Stimulated activated CD8-positive, alpha-beta memory T cell treated with anti-CD3 and anti-CD28 coated beads, Interleukin-4, amount 100 ng/mL, for 24 hours (primary cell): Measurements from ENCODE around the gene CST11.

Experiments
- DNase-seq: peaks from one replicate; pipeline ENCODE4 v3.0.0-alpha.2; 2020; ENCODE audit warnings: low read depth

The CST11 gene

GRCh38 chr20:23419995-23420901 is 32.4 kb downstream of the CST11 start:
- peak; percentile 34 for DNase-seq

- no peak for DNase-seq
These were observed 33.0 kb downstream of the CST11 start for GRCh38 chr20:23419657-23419994.

DNA sequence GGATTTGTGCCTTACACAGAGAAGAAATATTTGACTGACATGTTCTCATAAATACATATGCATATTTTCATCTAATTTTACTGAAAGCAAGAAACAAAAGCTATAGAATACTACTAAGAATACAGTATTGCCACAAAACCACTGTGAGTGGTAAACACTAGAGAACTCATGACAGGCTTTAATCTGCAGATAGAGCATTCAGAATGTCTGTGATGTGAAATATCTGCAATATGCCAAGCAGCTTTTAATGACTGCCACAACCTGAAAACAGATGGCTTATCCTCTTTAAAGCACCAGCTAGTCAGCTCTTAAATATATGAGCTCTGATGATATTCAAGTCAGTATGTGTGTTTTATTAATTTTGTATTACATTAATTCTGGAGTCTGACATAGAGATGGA is 34.8 kb downstream of the CST11 start:
- DNase-seq: no peak

- DNase-seq: no peak
These were observed 36.6 kb downstream of the CST11 start for GRCh38 chr20:23415959-23416583.

DNA sequence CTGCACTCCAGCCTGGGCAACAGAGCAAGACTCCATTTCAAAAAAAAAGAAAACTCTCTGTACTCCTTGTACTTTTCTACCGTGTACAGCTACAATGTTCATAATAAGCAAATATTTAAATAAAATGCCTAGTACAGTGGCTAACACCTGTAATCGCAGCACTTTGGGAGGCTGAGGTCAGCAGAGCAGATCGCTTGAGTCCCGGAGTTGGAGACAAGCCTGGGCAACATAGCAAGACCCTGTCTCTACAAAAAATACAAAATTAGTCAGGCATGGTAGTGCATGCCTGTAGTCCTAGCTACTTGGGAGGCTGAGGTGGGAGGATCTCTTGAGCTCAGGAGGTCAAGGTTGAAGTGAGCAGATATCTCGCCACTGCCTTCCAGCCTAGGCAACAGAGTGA is 37.1 kb downstream of the CST11 start:
- no peak for DNase-seq

- no peak for DNase-seq
These were observed 38.0 kb downstream of the CST11 start for GRCh38 chr20:23414526-23415188.

DNA sequence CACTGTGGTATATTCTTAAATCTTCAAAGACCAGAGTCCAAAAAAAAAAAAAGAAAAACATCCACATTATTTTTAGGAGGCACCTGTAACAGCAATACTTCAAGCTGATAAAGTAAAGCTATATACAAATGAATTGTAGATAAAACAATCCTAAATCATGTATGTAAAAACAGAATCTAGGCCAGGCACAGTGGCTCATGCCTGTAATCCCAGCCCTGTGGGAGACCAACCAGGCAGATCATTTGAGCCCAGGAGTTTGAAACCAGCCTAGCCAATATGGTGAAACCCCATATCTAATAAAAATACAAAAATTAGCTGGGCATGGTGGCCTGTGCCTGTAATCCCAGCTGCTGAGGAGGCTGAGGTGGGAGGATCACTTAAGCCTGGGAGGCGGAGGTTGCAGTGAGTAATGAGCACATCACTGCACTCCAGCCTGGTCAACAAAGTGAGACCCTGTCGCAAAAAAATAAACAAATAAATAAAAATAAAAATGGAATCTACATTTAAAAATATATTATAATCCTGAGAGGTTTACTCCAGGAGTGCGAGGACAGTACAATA is 38.7 kb downstream of the CST11 start:
- DNase-seq: no peak

- no peak for DNase-seq
These were observed 40.6 kb downstream of the CST11 start for GRCh38 chr20:23412026-23412425.

DNA sequence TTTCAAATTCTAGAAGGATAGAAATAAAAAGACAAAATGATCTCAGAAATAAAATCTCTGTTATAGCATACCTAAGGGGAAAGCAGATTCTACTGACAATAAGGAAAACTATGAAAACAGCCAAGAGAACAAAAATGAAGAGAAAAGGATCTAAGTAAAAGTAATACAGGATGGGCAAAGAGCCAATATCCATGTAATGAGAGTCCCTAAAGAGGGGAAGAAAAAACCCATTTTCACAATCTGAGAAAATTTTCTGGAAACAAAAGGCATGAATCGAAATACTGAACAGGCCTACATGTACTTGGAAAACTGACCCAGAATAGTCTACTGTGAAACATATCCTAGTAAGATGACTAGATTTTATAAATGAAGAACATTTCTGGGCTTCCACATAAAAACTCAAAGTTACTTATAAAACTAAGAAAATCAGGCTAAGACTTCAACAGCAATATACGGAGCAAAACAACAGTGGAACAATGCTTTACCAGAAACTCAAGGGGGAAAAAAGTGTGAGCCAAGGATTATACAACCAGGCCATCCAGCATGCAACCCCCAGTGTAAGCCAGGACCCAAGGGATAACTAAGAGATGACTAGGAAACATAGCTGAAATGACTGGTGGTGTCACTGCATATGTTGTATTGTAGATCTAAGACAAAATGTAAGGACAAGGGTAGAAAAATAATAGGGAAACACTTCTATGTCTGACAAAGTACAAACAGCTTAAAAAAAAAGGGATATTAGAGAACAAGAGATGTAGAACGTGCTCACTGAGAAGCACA is 41.6 kb downstream of the CST11 start:
- no peak for DNase-seq

DNA sequence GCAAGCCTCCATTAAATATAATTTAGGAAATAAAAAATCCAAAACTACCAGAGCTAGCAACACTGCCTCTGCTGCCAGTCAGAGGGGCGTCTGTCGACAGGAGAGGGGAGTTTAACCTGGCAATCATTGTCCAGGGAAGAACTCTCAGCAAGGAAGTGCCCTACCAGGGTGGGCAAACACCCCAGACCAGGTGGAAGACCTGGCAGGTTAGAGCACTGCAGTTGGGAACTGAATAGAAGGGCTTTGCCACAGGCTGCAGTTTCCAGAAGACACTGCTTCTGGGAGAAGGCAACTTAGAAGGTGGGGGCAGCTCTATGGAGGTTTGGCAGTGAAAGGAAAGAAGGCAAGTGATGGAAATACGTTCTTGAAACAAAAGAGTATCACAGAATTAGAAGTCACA is 42.9 kb downstream of the CST11 start:
- DNase-seq: no peak

DNA sequence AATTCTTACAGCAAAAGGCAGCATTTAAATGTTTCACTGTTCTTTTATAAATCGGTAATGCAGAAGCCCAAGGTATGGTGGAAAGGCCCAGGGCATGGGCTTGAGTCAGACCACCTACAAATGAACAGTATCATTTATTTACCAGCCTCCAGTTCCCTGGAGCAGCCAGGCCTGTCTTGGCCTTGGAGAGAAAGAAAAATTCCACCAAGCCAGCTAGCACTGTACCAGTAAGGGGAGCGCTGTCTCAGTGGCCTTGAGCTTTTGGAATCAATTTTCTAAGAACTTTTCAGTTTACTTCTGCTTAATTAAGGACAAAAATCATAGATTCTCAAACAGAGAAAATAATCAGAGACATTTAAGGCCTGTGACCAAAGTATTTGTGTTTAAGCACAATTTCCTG is 43.7 kb downstream of the CST11 start:
- no peak for DNase-seq

DNA sequence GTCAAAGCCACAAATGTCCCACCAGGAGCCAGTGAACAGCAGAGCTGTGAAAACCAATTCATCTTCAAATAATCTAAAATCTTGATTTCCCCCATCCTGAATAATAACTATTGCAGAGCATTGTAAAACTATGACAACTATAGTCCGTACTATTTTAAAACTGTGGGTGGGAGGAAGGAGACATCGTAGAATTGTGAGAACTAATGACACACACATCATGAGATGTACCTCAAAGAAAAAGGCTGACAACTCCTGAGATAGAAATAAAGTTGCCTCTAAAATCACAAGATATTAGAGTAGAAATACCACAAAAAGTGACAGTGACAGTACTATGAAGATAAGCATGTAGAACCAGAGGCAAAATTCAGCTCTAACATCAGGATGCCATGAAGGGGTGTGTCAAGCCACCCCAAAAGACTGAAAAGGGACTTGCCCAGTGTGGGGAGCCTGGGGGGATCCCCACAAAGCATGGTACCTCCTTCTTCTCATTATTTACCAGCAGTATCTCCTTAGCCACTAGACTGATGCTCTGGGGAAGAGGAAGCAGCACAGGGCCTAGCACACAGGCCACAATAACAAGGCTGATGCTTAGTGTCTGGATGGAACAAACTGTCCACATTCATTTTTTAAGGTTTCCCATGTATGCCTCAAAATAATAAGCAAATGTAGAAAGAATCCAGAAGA is 44.8 kb downstream of the CST11 start:
- DNase-seq: no peak

- no peak for DNase-seq
These were observed 45.8 kb downstream of the CST11 start for GRCh38 chr20:23406880-23407279.

GRCh38 chr20:23404196-23404595 is 48.5 kb downstream of the CST11 start:
- DNase-seq: no peak

- no peak for DNase-seq
These were observed 48.9 kb downstream of the CST11 start for GRCh38 chr20:23403751-23404150.

DNA sequence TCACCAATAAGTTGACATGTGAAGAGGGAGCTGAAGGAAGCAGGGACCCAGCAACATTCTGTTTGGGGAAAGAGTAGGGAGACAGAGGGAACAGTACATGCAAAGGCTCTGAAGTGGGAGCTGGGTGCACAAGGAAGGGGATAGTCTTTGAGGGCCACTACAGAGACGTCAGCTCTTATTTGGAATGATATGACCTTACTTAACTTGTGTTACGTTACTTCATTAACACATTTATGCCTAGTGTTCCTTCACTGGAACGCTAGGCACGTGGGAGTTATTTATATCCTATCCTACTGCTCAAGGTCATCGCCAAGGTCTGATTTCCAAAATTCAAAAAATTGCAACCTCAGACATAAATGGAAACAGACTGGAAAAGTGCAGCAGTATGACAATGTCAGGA is 51.6 kb downstream of the CST11 start:
- no peak for DNase-seq
